Spleen (tissue), 7 donors: ENCODE data around the gene RSPH3.

ENCODE experiments used
- CTCF ChIP-seq, 11 experiments: fragments of 200-600 bp in 7 of 11; fragments of 450-650 bp in 4 of 11; sonication (generic) in 4 of 11; IDR thresholded peaks in 8 of 11; conservative IDR thresholded peaks in 3 of 11; 1 replicate in 7 of 11; 2 replicates in 4 of 11; pipeline versions ENCODE4 v1.4.0 to v1.8.0; 2016 to 2021; ENCODE audit warnings: antibody characterized with exemption in 11 of 11, inconsistent platforms in 4 of 11, mild to moderate bottlenecking in 1 of 11
- POLR2A ChIP-seq, 3 donors: fragments of 450-650 bp; IDR thresholded peaks; one replicate each; pipeline ENCODE4 v1.5.1; 2017; ENCODE audit warnings: antibody characterized with exemption in 3 of 3, mild to moderate bottlenecking in 1 of 3
- donor health status: DM: no; HTN: no; CAD: no; lungs with moderate emphysema.
- donor health status: DM: no; HTN: no; CAD: no.
- donor health status: DM: no; HTN: no; CAD: no.

GRCh38 chr6:159035891-159036290, 35.9 kb upstream of the RSPH3 start:
- no peak for TF ChIP-seq CTCF (IDR thresholded peaks at IDR 0.05 in 8 of 11, conservative IDR thresholded peaks at IDR 0.05 in 3 of 11)
- no peak for TF ChIP-seq POLR2A (IDR thresholded peaks at IDR 0.05)
